B cell (primary cell): ENCODE results near the gene MYL7.

Source experiments
- CTCF ChIP-seq: fragments of 200-600 bp; IDR thresholded peaks from one replicate; pipeline ENCODE4 v1.8.0; 2022; ENCODE audit warnings: antibody characterized with exemption, mild to moderate bottlenecking
- EZH2 ChIP-seq: IDR thresholded peaks from 2 replicates; pipeline ENCODE4 v1.6.1; 2012; ENCODE audit warnings: borderline replicate concordance, low read depth, mild to moderate bottlenecking, moderate library complexity, low read length; ENCODE audit not compliant: insufficient read depth, poor library complexity, severe bottlenecking

GRCh38 chr7:44094365-44094764, 46.8 kb downstream of the MYL7 start:
- TF ChIP-seq CTCF (no peak), EZH2 (no peak)
